ENCODE data around the gene CSNK2B.

- TF ChIP-seq CTCF (optimal IDR thresholded peaks at IDR 0.05 in 1 of 3, IDR thresholded peaks at IDR 0.05 in 1 of 3, conservative IDR thresholded peaks at IDR 0.05 in 1 of 3; ENCODE audit: extremely low read depth in 1 of 3, insufficient read depth in 2 of 3, low read length in 3 of 3): no peak
- no peak for TF ChIP-seq EZH2 (IDR thresholded peaks at IDR 0.05; ENCODE audit: low read length)
These were observed 21.9 kb upstream of the CSNK2B start for GRCh38 chr6:31643818-31644454.

Data from keratinocyte (primary cell).